ENCODE measurements around the gene SERPINB6.
"Not testable (repeated sequence)": the region's sequence is repeated elsewhere in the genome, so short reads cannot be mapped to it uniquely, and the experiment has no call there.

Gene SERPINB6

GRCh38 chr6:2976060-2976459, 4.7 kb upstream of the SERPINB6 start:
- DNase-seq = no peak

GRCh38 chr6:2973676-2974075, 2.3 kb upstream of the SERPINB6 start:
- DNase-seq = peak; percentile 88

- not testable (repeated sequence) for DNase-seq
These were observed 1.8 kb upstream of the SERPINB6 start for GRCh38 chr6:2973180-2973579.

GRCh38 chr6:2972685-2973084, 1.3 kb upstream of the SERPINB6 start:
- not testable (repeated sequence) for DNase-seq

- not testable (repeated sequence) for DNase-seq
These were observed 786 bp upstream of the SERPINB6 start for GRCh38 chr6:2972219-2972487.

- DNase-seq = no peak
These were observed 481 bp downstream of the SERPINB6 start for GRCh38 chr6:2970753-2971419.

GRCh38 chr6:2970034-2970685, 1.2 kb downstream of the SERPINB6 start:
- no peak for DNase-seq

- DNase-seq = no peak
These were observed 1.8 kb downstream of the SERPINB6 start for GRCh38 chr6:2969549-2969948.

- no peak for DNase-seq
These were observed 2.7 kb downstream of the SERPINB6 start for GRCh38 chr6:2968600-2969135.

GRCh38 chr6:2967936-2968335, 3.4 kb downstream of the SERPINB6 start:
- DNase-seq = no peak

GRCh38 chr6:2966347-2966746, 5.0 kb downstream of the SERPINB6 start:
- no peak for DNase-seq

- DNase-seq = no peak
These were observed 6.4 kb downstream of the SERPINB6 start for GRCh38 chr6:2964793-2965505.

GRCh38 chr6:2963756-2964155, 7.6 kb downstream of the SERPINB6 start:
- no peak for DNase-seq

- DNase-seq = no peak
These were observed 8.7 kb downstream of the SERPINB6 start for GRCh38 chr6:2962636-2963035.

- DNase-seq = no peak
These were observed 9.4 kb downstream of the SERPINB6 start for GRCh38 chr6:2962004-2962403.

- DNase-seq = no peak
These were observed 9.9 kb downstream of the SERPINB6 start for GRCh38 chr6:2961506-2961905.

- DNase-seq = no peak
These were observed 10.4 kb downstream of the SERPINB6 start for GRCh38 chr6:2960935-2961334.

GRCh38 chr6:2959909-2960719, 11.3 kb downstream of the SERPINB6 start:
- DNase-seq = no peak

GRCh38 chr6:2958776-2959175, 12.6 kb downstream of the SERPINB6 start:
- no peak for DNase-seq

GRCh38 chr6:2958331-2958711, 13.0 kb downstream of the SERPINB6 start:
- no peak for DNase-seq

- no peak for DNase-seq
These were observed 13.6 kb downstream of the SERPINB6 start for GRCh38 chr6:2957696-2958330.

GRCh38 chr6:2956930-2957685, 14.3 kb downstream of the SERPINB6 start:
- no peak for DNase-seq
